AG20443 (cell line): ENCODE measurements around the gene AKAP8L.

ENCODE experiments used
- DNase-seq: peaks from one replicate; pipeline ENCODE4 v3.0.0; 2012; ENCODE audit warnings: low spot score, mixed read lengths

The AKAP8L gene, protein sequence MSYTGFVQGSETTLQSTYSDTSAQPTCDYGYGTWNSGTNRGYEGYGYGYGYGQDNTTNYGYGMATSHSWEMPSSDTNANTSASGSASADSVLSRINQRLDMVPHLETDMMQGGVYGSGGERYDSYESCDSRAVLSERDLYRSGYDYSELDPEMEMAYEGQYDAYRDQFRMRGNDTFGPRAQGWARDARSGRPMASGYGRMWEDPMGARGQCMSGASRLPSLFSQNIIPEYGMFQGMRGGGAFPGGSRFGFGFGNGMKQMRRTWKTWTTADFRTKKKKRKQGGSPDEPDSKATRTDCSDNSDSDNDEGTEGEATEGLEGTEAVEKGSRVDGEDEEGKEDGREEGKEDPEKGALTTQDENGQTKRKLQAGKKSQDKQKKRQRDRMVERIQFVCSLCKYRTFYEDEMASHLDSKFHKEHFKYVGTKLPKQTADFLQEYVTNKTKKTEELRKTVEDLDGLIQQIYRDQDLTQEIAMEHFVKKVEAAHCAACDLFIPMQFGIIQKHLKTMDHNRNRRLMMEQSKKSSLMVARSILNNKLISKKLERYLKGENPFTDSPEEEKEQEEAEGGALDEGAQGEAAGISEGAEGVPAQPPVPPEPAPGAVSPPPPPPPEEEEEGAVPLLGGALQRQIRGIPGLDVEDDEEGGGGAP

DNA sequence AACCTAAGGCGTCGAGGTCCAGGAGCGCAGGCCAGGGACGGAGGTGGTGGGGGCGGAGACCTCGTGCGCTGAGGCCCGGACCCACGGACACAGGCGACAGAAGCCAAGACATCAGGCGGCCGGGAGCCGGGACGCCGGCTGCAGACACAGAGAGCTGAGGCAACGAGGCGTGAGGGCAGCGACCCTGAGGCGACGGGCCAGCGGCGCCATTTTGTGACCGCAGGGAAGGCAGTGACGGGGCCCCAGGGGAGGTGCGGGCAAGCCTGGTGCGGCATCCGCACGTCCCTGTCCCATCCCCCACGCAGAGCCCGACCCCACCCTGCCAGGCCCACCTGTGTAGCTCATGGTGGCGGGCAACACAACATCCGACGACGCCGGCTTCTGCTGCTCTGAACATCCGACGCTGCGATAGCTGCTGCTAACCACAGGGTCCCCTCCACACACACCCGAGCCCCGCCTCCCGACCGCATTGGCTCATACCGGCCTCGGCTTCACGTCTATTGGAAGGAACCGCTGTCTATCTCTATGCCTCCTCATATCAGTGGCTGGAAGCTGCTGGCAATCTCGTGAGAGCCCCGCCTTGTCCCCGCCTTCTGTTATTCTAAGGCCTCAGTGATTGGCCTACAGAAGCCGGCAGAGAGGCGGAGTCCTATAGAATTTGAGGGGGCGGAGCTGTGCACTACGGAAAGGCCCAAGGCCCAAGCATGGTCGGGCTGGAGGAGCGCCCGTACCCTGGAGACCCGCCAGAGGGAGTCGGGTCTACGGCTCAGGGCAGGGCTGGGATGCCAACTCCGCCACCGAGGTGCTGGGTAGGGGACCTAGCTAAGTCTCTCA is at the start of gene AKAP8L:
Gene AKAP8L, minus strand, starts transcription at position 410 of the 834 bp plus-strand sequence. Its CDS starts 65 bp downstream, at position 345.
- peak; percentile 99 for DNase-seq

DNA sequence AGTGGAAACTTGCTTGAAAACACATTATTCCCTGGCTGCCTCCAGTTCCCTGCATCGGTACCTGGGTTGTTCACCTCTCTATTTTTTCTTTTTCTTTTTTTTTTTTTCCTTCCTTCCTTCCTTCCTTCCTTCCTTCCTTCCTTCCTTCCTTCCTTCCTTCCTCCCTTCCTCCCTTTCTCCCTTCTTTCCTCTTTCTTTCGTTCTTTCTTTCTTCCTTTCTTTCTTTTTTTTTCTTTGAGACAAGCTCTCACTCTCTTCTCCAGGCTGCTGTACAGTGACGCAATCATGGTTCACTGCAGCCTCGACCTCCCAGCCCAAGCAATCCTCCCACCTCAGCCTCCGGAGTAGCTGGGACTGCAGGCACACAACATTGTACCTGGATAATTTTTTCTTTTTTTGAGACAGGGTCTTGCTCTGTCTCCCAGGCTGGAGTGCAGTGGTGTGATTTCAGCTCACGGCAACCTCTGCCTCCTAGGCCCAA is 49.0 kb upstream of the AKAP8L start:
- DNase-seq: no peak

DNA sequence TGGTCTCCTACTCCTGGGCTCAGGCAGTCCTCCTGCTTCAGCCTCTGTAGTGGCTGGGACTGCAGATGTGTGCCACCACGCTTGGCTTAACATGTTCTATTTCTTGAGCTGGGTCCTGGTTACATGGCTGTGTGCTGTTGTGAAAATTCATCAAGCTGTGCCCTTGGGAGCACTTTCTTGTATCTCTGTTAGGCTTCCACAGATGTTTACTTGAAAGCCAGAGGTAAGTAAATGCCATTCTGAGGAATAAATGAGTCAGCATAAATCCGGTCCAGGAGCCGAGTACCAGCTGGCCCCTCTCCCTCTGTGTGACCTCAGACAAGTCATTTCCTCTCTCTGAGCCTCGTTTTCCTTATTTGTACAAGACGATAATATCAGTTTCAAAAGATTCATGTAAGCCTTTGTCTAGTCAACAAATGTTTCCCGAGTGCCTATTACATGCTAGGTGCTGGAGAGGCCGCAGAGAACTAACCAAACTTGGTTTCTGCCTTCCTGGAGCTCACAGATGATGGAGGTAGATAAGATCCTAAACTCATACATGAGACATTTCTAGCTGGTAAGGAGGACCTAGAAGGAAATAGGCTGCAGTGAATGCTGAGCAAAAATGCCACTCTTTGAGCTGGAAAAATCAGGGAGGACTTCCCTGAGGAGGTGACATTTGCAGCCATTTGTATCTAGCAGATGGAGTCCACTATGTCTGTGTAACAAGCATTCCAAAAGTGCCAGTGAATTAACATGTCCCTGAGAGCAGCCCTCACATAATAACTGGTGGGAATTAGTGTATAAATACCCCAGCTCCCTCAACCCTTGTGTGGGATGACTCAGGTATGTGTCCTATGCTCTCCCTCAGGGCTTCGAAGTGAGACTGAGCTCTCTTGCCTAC is 48.3 kb upstream of the AKAP8L start:
- no peak for DNase-seq

DNA sequence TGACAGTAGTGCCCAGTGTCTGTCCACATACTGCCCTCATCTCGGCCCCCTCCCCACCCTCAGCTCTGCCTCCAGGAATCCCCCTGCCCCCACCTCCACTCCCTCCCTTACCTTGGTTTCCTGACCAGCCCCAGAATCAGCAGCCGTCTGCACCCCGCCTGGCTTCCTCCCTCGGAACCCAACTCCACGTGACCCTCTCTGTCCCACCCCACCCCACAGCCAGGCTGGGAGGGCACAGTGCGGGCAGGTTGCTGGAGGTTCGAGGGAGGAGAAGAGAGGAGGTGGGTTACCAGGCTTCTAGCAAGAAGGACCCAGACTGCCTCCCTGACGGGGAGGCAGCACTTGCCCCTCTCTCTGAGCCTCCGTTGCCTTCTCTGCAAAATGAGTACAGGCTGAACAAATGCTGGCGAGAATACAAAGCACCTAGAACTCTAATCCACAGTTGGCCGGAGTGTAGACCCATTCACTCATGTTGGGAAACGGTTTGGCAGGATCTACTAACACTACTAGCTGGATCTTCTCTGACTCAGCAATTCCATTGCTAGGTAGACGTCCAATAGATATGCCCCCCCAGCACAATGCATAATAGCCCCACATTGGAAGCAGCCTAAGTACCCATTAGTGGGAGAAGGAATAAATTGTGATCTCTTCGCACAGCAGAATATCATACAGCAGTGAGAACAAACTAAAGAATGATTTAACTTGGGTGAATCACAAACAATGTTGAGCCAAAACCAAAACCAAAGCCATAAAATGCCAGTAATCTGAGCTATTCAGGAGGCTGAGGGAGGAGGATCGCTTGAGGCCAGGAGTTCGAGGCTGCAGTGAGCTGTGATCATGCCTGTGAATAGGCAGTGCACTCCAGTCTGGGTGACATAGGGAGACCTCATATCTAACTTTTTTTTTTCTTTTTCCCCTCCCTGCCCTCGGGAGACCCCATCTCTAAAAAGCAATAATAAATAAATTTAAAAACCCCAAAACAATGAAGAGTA is 45.9 kb upstream of the AKAP8L start, which contains the start of gene RASAL3:
Gene RASAL3, minus strand, starts transcription at position 151 of the 992 bp plus-strand sequence. CDS start 186 bp downstream, outside the sequence.
- DNase-seq: no peak

DNA sequence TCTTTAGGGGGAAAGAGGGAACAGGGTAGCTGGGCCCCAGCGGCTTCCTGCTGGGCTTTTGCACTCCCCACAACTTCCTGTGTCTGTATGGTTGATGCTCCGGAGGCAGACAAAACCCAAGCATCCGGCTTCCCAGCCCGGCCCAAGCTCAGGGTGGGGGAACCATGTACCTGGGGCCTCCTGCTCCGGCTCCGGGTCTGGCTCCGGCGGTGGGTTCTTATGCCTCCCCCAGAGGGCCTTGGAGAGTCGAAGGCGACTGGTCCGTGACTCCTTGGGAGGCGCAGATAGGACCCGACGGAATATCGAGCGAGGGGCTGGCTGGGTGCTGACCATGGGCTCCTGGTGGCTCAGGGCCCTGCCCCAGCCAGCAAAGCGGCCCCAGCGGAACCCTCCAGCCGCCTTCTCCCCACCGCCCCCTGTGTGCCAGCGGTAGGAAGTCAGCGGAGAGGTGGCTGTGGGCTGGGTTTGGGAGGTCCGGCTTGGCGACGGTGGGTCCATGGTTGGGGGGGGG is 45.1 kb upstream of the AKAP8L start:
- no peak for DNase-seq

DNA sequence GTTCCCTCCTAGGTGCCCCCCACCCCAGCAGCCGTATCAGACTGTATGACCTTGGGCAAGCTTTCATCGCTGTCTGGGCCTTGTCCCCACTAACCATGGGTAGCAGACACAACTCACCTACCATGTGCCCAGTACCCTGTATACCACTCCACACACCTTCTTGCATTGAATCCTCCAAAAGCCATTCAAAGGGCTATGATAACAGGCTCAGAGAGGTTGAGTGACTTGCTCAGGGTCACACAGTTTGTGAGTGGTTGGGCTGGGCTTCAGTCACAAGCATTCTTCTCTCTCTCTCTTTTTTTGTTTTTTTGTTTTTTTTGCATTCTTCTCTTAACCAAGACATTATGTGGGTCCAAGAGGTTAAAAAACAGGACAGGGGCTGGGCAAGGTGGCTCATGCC is 42.9 kb upstream of the AKAP8L start:
- DNase-seq: no peak

DNA sequence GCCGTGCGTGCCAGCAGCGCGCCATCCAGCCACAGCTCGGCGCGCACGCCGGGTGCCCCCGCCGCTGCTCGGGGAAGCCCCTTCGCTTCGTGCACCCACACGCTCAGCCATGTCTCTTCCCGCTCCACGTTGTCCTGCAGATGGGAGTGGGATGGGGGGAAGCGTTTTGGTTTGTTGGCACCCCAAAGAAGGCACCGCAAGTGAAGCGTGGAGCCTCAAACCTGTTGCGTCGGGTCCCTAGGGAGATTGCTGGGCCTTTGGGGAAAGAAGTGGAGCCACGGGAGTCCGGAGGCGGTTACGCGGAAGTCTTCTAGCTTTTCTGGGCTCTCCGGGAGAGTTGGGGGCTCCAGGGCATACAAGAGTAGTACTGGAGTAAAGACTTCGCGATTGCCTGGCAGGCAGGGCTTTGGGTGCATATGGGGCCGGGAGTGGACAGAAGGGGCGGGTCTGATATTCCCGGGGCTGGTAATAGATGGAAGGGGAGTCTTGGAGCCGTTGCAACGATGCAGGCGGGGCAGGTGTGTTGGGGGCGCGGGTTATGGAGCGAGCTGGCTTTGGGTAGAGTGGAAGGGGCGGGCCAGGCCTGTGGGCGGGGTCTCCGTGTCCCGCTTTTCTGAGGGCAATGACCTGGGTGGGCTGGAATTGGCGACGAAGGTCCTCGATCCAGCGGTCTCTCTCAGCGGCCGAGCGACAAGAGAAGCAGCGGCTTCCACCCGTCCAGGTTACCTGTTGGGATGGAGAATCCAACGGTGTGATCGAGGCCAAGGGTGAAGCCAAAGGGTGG is 39.1 kb upstream of the AKAP8L start:
- DNase-seq: no peak

DNA sequence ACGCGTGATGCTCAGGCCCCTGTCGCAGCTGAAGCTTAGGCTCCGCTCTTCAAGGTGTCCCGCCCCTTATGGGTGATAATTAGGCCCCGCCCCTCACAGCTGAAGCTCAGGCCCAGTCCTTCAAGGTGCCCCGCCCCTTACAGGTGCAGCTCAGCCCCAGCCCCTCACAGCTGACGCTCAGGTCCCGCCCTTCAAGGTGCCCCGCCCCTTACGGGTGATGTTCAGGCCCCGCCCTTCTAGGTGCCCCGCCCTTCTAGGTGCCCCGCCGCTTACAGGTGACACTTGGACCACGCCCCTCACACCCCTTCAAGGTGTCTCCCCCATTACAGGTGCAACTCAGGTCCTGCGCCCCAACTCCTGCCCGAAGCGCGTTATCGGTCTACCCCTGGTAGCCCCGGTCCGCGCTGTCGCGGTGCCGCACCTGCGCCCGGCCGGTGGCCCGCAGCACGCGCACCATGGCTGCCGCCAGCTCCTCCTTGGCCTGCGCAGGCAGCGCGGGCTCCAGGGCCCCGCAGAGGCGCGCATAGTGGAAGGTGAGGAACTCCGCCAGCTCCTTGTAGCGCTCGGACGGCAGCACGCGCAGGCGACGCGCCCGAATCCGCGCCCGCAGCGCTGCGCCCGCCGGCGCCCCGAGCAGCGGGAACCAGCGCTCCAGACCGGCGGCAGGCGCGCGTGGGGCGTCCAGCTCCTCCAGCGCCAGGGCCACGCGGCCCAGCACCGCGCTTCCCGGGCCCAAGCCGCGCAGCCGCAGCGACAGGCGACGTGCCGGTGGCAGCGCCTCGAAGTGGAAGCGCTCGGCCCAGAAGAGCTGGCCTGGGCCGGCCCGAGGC is 38.3 kb upstream of the AKAP8L start:
- DNase-seq: no peak

DNA sequence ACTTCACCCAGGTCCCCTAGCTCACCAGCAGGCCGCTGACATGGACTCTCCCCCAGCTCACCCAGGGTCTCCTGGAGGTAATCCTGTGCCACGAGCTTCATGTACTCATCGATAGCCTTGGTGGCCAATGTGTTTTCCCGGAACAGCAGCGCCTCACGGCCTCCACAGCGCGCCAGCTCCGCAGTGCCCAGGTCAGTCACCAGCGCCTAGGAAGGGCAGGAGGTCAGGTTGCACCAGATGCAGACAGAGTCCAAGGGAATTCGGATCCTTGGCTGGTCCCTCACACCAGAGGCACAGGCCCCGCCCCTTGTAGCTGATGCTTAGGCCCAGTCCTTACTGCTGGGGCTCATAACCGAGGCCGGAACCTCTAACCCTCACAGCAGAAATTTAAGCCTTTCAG is 37.7 kb upstream of the AKAP8L start:
- no peak for DNase-seq

DNA sequence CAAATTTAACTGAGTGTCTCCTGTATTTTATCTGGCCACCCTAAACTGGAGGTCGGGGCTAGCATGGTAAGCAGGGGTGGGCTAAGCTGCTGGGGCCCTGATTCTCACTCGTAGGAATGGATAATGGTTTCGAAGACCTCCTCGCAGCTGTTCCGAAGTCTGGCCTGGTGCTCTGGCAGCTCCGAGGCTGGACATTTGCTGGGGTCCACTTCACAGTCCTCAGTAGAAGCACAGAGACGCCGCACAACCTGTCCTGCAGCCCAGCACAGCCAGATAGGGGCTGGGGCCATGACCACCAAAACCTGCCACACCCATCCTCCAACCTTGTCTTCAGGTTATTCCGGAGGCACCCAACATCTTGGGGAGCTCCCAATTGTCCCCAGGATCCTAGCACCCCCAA is 37.2 kb upstream of the AKAP8L start:
- no peak for DNase-seq

DNA sequence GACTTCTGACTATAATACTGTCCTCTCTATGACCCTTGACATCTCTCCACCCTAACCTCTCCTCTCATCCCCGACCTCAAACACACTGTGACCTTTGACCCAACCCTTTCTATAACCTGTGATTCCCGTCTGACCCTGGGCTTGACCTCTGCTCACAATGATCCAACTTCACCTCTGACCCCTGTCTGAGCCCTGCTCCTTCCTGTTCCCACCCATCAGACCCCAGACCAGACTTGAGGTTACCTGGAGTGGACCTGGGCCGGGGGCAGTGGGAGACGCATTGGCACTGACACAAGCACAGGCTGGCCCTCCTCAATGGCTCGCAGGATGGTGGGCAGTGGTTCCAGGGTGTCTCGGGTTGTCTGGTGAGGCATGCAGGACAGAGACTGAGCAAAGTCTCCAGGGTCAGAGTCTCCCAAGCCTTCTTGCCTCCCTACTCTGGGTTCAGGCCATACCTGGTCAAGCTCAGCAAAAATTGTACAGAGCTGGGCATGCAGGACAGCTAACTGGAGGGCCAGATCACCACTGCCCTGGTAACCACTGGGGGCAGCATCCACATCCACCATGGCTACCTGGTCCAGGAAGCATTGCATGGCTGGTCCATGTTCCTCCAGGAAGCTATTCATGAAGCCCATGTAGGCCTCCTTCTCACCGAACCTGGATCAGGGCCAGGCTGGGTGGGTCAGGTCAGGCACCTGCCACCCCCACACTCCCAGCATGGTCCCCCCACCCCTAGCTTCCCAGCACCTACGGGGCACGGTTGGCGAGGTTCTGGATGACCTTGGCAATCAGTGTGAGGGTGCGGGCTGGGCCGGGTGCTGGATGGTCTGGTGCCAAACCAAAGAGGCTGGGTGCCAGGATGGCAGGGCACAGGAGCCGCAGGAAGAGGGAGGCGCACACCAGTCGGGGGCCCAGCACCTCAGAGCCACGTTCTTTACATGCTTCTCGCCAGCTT is 35.4 kb upstream of the AKAP8L start:
- DNase-seq: no peak

DNA sequence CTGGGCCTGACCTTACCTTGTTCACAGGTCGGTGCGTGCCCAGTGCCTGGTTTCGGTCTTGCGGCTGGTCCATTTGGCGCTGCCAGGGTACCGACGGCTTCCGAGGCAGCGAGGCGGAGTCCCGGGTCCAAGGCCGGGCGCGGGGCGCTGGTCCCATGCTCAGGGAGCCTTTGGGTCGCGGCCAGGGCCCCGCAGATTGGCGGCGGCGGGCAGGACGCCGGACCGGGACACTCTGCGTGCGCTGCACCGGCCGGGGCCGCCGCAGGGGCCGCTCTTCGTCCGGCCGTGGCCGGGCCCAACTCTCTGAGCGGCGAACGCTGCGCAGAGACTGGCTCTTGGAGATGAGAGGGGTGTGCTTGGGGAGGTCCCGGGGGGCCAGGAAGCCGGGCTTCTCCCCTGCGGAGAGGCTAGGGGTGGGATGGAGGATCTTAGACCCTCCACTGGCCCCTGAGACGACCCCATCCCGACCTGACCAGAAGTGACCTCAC is 34.3 kb upstream of the AKAP8L start:
- DNase-seq: peak; percentile 76

DNA sequence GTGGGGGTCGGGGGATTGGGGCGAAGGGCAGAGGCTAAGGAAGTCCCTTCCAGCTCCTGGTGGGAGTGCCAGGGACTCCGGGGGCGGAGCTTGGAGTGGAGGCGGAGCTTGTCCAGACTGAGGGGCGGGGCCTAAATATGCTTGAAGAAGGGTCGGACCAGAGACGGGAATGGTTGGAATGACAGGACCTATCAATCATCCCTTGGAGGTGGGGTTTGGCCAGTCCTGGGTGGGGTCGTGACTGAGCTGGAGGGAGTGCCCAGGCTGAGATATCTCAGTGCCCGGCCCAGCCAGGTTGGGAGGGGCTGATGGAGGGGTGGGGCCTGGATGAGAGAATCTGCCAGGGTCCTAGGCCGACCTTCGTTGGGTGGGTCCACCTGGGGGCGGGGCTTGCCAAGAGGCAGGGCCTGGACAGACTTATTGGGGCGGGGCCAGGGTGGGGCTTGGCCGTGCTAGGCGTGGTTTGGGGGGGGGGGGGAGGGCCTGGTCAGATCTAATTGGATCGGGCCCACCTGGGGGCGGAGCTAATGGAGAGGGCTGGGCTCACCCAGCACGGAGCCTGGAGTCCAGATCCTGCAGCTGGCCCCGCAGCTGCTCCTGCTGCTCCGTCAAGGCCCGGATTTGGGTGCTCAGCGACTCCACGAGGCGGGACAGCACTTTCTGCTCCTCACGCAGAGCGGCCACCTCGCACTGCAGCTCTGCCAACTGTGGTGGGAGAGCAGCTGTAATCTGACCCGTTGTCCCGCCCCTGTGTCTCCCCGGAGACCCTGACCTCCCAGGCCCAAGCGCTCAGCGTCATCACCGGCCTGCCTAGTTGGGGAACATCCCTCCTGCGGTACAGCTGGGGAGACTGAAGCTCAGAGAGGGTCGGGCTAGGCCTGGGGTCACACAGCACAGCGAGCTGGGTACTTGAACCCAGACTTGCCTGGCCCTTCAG is 33.6 kb upstream of the AKAP8L start:
- DNase-seq: peak; percentile 96

DNA sequence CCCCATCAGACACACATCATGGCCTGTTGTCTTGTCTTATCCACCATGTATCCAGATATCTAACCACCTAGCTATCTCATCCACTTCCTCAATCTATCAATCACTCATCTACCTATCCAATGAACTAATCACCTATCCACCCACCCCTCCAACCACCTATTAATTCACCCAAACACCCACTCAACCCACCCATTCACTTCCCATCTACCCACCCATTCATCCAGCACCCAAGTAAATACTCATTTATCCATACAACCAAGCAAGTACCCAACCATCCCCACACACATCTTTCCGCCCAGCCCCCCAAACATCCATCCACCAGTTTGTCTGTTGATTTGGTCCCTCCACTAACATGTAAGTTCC is 31.7 kb upstream of the AKAP8L start:
- DNase-seq: no peak

DNA sequence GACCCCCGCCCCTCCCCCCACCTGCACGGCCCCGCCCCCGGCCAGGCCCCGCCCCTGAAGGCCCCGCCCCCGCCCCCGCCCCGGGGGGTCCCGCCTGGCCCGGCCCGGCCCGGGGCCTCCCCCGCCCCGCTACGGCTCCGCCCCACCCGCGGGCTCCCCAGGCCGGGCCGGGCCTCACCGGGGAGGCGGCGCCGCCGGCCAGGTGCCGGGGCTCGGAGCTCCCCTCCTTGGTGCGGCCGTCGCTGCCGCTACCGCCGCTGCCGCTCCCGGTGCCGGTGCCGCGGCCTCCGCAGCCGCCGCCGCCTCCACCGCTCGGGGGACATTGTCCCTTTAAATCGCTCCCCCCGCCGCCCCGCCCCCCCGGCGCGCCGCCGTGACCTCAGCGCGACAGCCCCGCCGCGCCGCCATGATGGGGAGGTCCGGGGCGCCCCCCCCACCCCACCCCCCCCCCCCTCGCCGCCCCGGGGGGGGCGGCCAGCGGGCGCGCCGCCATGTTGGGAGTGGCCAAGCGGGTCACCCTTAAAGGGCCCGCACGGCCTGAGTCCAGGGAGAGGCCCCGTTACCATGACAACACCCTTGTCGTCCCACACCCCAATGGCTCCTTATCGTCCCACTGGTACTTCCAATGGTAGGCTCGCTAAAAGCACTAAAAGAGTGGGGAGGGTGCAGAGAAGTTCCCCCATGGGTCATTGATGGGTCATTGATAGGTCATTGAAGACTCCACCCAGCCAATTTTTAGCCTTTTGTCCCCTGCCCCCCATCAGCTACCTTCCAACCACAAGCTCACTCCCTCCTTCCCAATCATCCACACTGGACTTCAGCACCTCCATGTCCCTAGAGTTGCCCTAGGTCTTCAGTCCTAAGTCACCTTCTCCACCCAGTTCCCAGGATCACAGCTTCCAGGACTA is 31.1 kb upstream of the AKAP8L start, which contains the start of gene WIZ:
Gene WIZ, minus strand, starts transcription at position 337 of the 908 bp plus-strand sequence. CDS start 1,649 bp downstream, outside the sequence.
- peak; percentile 97 for DNase-seq
